T-cell (primary cell): Measurements from ENCODE around the gene PIK3R5. TPM values are rescaled to one million over a fixed set of nuclear protein-coding genes. Genes with fewer than 3 reads are reported as not detected.

ENCODE experiments used
- ATAC-seq, 4 experiments: fragments of 200-7000 bp in 3 of 4; fragments of 150-1000 bp in 1 of 4; cut with Tn5 transposase; replicated peaks in 1 of 4; 1 replicate in 3 of 4; 2 replicates in 1 of 4; pipeline ENCODE4 v1.10.0; 2021; ENCODE audit warnings: moderate library complexity in 3 of 4, mild to moderate bottlenecking in 2 of 4, moderate number of reproducible peaks in 1 of 4
- CTCF ChIA-PET, 2 donors: fragments of 300-600 bp; sonication (Branson Sonifier 250); formaldehyde crosslinking; loops; one replicate each; lab custom pipeline; 2022; ENCODE audit warnings: antibody characterized with exemption in 2 of 2; lab: Charles Lee
- POLR2A ChIA-PET, 2 donors: fragments of 300-600 bp; sonication (Branson Sonifier 250); formaldehyde crosslinking; loops; one replicate each; lab custom pipeline; 2022; ENCODE audit warnings: antibody characterized with exemption in 2 of 2; lab: Charles Lee
- DNase-seq, 35 experiments: peaks; one replicate each; pipeline versions ENCODE4 v3.0.0 to v3.0.0-alpha.2; 2013 to 2023
- H3K27ac ChIP-seq: one replicate; pipeline ENCODE4 v1.5.1; 2013; ENCODE audit warnings: low read length
- H3K27me3 ChIP-seq, 2 experiments: replicated peaks in 1 of 2; 1 replicate in 1 of 2; 2 replicates in 1 of 2; pipeline versions ENCODE4 v1.6.1 to v1.7.0; 2013; ENCODE audit warnings: low read length in 1 of 2, mixed read lengths in 1 of 2; ENCODE audit not compliant: control insufficient read depth in 2 of 2, insufficient read depth in 2 of 2; ENCODE audit errors: extremely low read depth in 1 of 2
- H3K36me3 ChIP-seq, 2 donors: 1 replicate in 1 of 2; 2 replicates in 1 of 2; pipeline versions ENCODE4 v1.6.1 to v1.7.0; 2013; ENCODE audit warnings: low read length in 1 of 2; ENCODE audit not compliant: control insufficient read depth in 2 of 2, insufficient read depth in 1 of 2; ENCODE audit errors: extremely low read depth in 1 of 2
- H3K4me1 ChIP-seq, 2 experiments: 1 replicate in 1 of 2; 2 replicates in 1 of 2; pipeline versions ENCODE4 v1.6.1 to v1.7.0; 2013; ENCODE audit warnings: low read length in 2 of 2, mixed read lengths in 1 of 2; ENCODE audit not compliant: insufficient read depth in 2 of 2, control insufficient read depth in 1 of 2; ENCODE audit errors: extremely low read depth in 1 of 2
- H3K4me3 ChIP-seq, 2 donors: 1 replicate in 1 of 2; 2 replicates in 1 of 2; pipeline versions ENCODE4 v1.5.1 to v1.7.0; 2013; ENCODE audit warnings: mild to moderate bottlenecking in 2 of 2, low read length in 1 of 2, moderate library complexity in 1 of 2; ENCODE audit not compliant: control insufficient read depth in 1 of 2; ENCODE audit errors: extremely low read depth in 1 of 2
- H3K9me3 ChIP-seq: 2 replicates; pipeline ENCODE4 v1.7.0; 2013
- H3K27ac Mint-ChIP-seq, 2 donors: one replicate each; pipeline ENCODE4 v1.8.0; 2020 to 2021; ENCODE audit warnings: mild to moderate bottlenecking in 2 of 2, mixed read lengths in 2 of 2
- H3K27me3 Mint-ChIP-seq, 2 donors: one replicate each; pipeline ENCODE4 v1.8.0; 2021 to 2022; ENCODE audit warnings: mixed read lengths in 2 of 2
- H3K36me3 Mint-ChIP-seq: one replicate; pipeline ENCODE4 v1.8.0; 2021; ENCODE audit warnings: mixed read lengths
- H3K4me1 Mint-ChIP-seq, 3 donors: one replicate each; pipeline ENCODE4 v1.8.0; 2020 to 2022; ENCODE audit warnings: mixed read lengths in 3 of 3, mild to moderate bottlenecking in 1 of 3
- H3K4me3 Mint-ChIP-seq, 3 donors: one replicate each; pipeline ENCODE4 v1.8.0; 2020 to 2022; ENCODE audit warnings: mild to moderate bottlenecking in 3 of 3, mixed read lengths in 3 of 3, moderate library complexity in 3 of 3
- H3K9me3 Mint-ChIP-seq, 3 donors: one replicate each; pipeline ENCODE4 v1.8.0; 2020 to 2022; ENCODE audit warnings: mixed read lengths in 3 of 3
- WGBS: methylation state at CpG from one replicate; pipeline ENCODE4 v1.1.5; 2013; ENCODE audit warnings: missing lambda C conversion rate; ENCODE audit not compliant: insufficient coverage; 5-methylcytosine and 5-hydroxymethylcytosine counted together
- total RNA-seq, 35 experiments: library from RNA in 6 of 35; stranded (reverse) in 6 of 35; fragments of 120-200 nt in 1 of 35; gene quantifications; one replicate each; pipeline versions ENCODE4 v1.2.1 to v1.2.4 and lab custom pipeline; 2013 to 2026

Gene PIK3R5
- total RNA-seq, 5 donors from 2014 or later (not counting 1 experiment from before 2014, with no cell fraction given) = 118 to 210 (median 151) TPM

- DNase-seq (no peak), ATAC-seq (no peak)
- CTCF ChIA-PET = interaction anchor here in 1 of 2 donors (0.5 kb wide), 1 partner anchor 591 kb away, joined by 3 read pairs; no protein-coding TSS in a partner anchor
- H3K4me1 Mint-ChIP-seq = peaks cover 54 to 62% (median 62%) of the 10 kb centered on the region in 3 donors
- no CpG with 5 or more reads among the region's 4 CpGs for WGBS
- POLR2A ChIA-PET = no interaction called here
- no peaks in the 10 kb centered on the region for H3K27me3 Mint-ChIP-seq
- no peaks in the 10 kb centered on the region for H3K27me3 ChIP-seq
- peaks cover 12 to 31% of the 10 kb centered on the region in 2 donors for H3K36me3 ChIP-seq
- peaks cover 12 to 31% of the 10 kb centered on the region in 2 experiments for H3K4me1 ChIP-seq
- peaks cover 16 to 36% (median 29%) of the 10 kb centered on the region in 3 donors for H3K9me3 Mint-ChIP-seq
- peaks cover 12% of the 10 kb centered on the region for H3K9me3 ChIP-seq
- H3K27ac Mint-ChIP-seq = peak overlapping the region in 1 of 2 donors; percentile 34
- no peak overlapping the region for H3K4me3 ChIP-seq
- no peak overlapping the region for H3K27ac ChIP-seq
- peaks cover 60% of the 10 kb centered on the region for H3K36me3 Mint-ChIP-seq
- H3K4me3 Mint-ChIP-seq = no peak overlapping the region
Measured at GRCh38 chr17:8930649-8931048, 34.9 kb downstream of the PIK3R5 start.

GRCh38 chr17:8928347-8928746 lies 37.2 kb downstream of the PIK3R5 start:
- Histone ChIP-seq H3K36me3 (peaks cover 14 to 34% of the 10 kb centered on the region in 2 donors), H3K4me1 (peaks cover 0 to 29% of the 10 kb centered on the region in 2 experiments), H3K27me3 (no peaks in the 10 kb centered on the region), H3K4me3 (no peak overlapping the region), H3K9me3 (peaks cover 12% of the 10 kb centered on the region), H3K27ac (no peak overlapping the region)
- H3K4me1 Mint-ChIP-seq = peaks cover 36 to 43% (median 43%) of the 10 kb centered on the region in 3 donors
- peaks cover 49% of the 10 kb centered on the region for H3K36me3 Mint-ChIP-seq
- no peak overlapping the region for H3K4me3 Mint-ChIP-seq
- CTCF ChIA-PET = no interaction called here
- H3K27ac Mint-ChIP-seq = no peak overlapping the region
- H3K27me3 Mint-ChIP-seq = no peaks in the 10 kb centered on the region
- POLR2A ChIA-PET = no interaction called here
- DNase-seq = no peak
- peaks cover 11 to 36% (median 29%) of the 10 kb centered on the region in 3 donors for H3K9me3 Mint-ChIP-seq
- ATAC-seq = no peak

GRCh38 chr17:8927395-8927794 lies 38.1 kb downstream of the PIK3R5 start:
- ChIA-PET CTCF (no interaction called here), POLR2A (no interaction called here)
- Histone ChIP-seq H3K36me3 (peaks cover 15 to 36% of the 10 kb centered on the region in 2 donors), H3K4me1 (peaks cover 0 to 36% of the 10 kb centered on the region in 2 experiments), H3K9me3 (peaks cover 12% of the 10 kb centered on the region), H3K4me3 (no peak overlapping the region), H3K27me3 (no peaks in the 10 kb centered on the region), H3K27ac (no peak overlapping the region)
- WGBS = 92% methylated on average over 2 of the region's 3 CpGs
- Mint-ChIP-seq H3K36me3 (peaks cover 57% of the 10 kb centered on the region), H3K9me3 (peaks cover 14 to 36% (median 29%) of the 10 kb centered on the region in 3 donors), H3K4me3 (no peak overlapping the region), H3K27me3 (no peaks in the 10 kb centered on the region), H3K27ac (no peak overlapping the region), H3K4me1 (peaks cover 44 to 45% (median 44%) of the 10 kb centered on the region in 3 donors)
- DNase-seq = no peak
- ATAC-seq = no peak

DNA sequence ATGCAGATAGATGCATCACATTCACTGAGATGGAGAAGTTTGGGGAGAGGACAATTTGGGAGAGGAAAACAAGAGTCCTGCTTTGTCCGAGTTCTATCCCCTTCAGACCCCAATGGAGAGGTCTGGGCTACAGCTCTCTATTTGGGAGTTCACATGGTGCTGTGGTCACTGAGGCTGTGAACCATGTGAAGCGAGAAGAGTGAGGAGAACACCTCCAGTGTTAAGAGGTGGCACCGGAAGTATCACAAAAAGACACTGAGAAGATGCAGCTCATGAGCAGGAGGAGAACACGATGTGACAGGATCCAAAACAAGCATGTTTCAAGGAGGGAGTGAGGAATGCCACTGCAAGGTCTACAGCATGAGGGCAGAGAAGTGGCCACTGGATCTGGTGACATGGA lies 39.7 kb downstream of the PIK3R5 start:
- peak in 7 of 35 experiments; percentile 16 to 50 (median 40) for DNase-seq
- no peaks in the 10 kb centered on the region for H3K27me3 Mint-ChIP-seq
- ATAC-seq = peak in 1 of 4 experiments; percentile 31
- H3K4me1 Mint-ChIP-seq = peaks cover 34 to 43% (median 39%) of the 10 kb centered on the region in 3 donors
- Histone ChIP-seq H3K4me3 (no peak overlapping the region), H3K27ac (peak overlapping the region; percentile 8), H3K9me3 (peaks cover 8% of the 10 kb centered on the region), H3K4me1 (peaks cover 0 to 36% of the 10 kb centered on the region in 2 experiments), H3K27me3 (no peaks in the 10 kb centered on the region), H3K36me3 (peaks cover 11 to 26% of the 10 kb centered on the region in 2 donors)
- CTCF ChIA-PET = interaction anchor here in 1 of 2 donors (0.6 to 1.2 kb wide), 2 partner anchors 22 to 40 kb away, joined by 3 read pairs; no protein-coding TSS in a partner anchor
- 81% methylated on average over 4 of the region's 4 CpGs for WGBS
- peaks cover 14 to 25% (median 22%) of the 10 kb centered on the region in 3 donors for H3K9me3 Mint-ChIP-seq
- H3K4me3 Mint-ChIP-seq = no peak overlapping the region
- no peak overlapping the region for H3K27ac Mint-ChIP-seq
- POLR2A ChIA-PET = interaction anchor here in 1 of 2 donors (0.6 kb wide), 1 partner anchor 17 kb away, joined by 5 read pairs; no protein-coding TSS in a partner anchor
- peaks cover 52% of the 10 kb centered on the region for H3K36me3 Mint-ChIP-seq

DNA sequence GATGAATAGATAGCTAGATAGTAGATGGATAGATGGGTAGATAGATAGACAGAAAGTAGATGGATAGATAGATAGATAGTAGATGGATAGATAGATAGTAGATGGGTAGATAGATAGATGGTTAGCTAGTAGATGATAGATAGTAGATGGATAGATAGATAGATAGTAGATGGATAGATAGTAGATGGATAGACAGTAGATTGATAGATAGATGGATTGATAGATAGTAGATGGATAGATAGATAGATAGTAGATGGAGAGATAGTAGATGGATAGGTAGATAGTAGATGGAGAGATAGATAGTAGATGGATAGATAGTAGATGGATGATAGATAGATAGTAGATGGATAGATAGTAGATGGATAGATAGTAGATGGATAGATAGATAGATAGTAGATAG lies 40.4 kb downstream of the PIK3R5 start:
- Histone ChIP-seq H3K27ac (no peak overlapping the region), H3K9me3 (peaks cover 8% of the 10 kb centered on the region), H3K4me1 (peaks cover 0 to 36% of the 10 kb centered on the region in 2 experiments), H3K27me3 (no peaks in the 10 kb centered on the region), H3K4me3 (no peak overlapping the region), H3K36me3 (peaks cover 11 to 26% of the 10 kb centered on the region in 2 donors)
- POLR2A ChIA-PET = no interaction called here
- H3K27ac Mint-ChIP-seq = no peak overlapping the region
- H3K4me1 Mint-ChIP-seq = peaks cover 28 to 39% (median 35%) of the 10 kb centered on the region in 3 donors
- CTCF ChIA-PET = interaction anchor here in 1 of 2 donors (1.2 kb wide), 1 partner anchor 41 kb away, joined by 3 read pairs; no protein-coding TSS in a partner anchor
- no peaks in the 10 kb centered on the region for H3K27me3 Mint-ChIP-seq
- no peak overlapping the region for H3K4me3 Mint-ChIP-seq
- DNase-seq (no peak), ATAC-seq (no peak)
- H3K36me3 Mint-ChIP-seq = peaks cover 50% of the 10 kb centered on the region
- peaks cover 13 to 20% (median 18%) of the 10 kb centered on the region in 3 donors for H3K9me3 Mint-ChIP-seq

DNA sequence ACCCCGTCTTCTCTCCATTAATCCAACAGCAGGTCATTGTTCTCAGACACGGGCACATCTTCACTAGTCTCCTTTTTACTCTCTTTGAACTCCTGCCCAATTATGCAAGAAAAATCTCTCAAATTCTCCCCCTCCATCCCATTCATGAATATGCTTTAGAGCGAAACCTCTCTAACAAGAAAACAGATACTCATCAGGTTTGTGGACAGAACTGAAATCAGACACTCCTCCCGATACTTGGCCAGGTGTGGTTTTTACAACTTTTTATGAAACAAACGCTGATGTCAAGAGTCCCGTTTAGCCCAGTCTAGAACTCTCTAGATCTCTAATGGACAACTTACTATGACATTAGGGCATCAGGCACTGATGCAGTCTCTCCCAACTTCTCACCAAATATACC lies 40.9 kb downstream of the PIK3R5 start:
- peaks cover 27 to 39% (median 34%) of the 10 kb centered on the region in 3 donors for H3K4me1 Mint-ChIP-seq

More for the DNA sequence above, 40.9 kb downstream of the PIK3R5 start:
- H3K4me1 ChIP-seq = peaks cover 0 to 36% of the 10 kb centered on the region in 2 experiments
- peaks cover 11 to 25% of the 10 kb centered on the region in 2 donors for H3K36me3 ChIP-seq
- Mint-ChIP-seq H3K27ac (no peak overlapping the region), H3K27me3 (no peaks in the 10 kb centered on the region), H3K9me3 (peaks cover 8 to 15% (median 12%) of the 10 kb centered on the region in 3 donors), H3K36me3 (peaks cover 49% of the 10 kb centered on the region), H3K4me3 (no peak overlapping the region)
- ChIA-PET POLR2A (no interaction called here), CTCF (interaction anchor here in 1 of 2 donors (1.2 kb wide), 1 partner anchor 42 kb away, joined by 3 read pairs; no protein-coding TSS in a partner anchor)
- WGBS = 82% methylated on average over 5 of the region's 6 CpGs
- no peak for ATAC-seq
- no peak overlapping the region for H3K27ac ChIP-seq
- no peak overlapping the region for H3K4me3 ChIP-seq
- H3K27me3 ChIP-seq = no peaks in the 10 kb centered on the region
- no peak for DNase-seq
- H3K9me3 ChIP-seq = peaks cover 6% of the 10 kb centered on the region
